Small intestine (tissue), 7 donors: ENCODE results near the gene CD109. TPM values are rescaled to one million over a fixed set of nuclear protein-coding genes. Genes with fewer than 3 reads are reported as not detected.
"Not testable (repeated sequence)": the region's sequence is repeated elsewhere in the genome, so short reads cannot be mapped to it uniquely, and the experiment has no call there.

Experiments used
- DNase-seq, 2 donors: peaks; one replicate each; pipeline versions ENCODE4 v3.0.0 to v3.0.0-alpha.2; 2013
- FAIRE-seq: peaks from 2 replicates; lab custom pipeline; 2012; peaks lifted over from hg19 to GRCh38; lab: Jason Lieb, UNC
- H3K27ac ChIP-seq, 3 donors: one replicate each; pipeline ENCODE4 v1.5.1; 2013; ENCODE audit warnings: low read length in 2 of 3, mild to moderate bottlenecking in 2 of 3, control low read depth in 1 of 3, inconsistent platforms in 1 of 3, low read depth in 1 of 3, moderate library complexity in 1 of 3
- H3K27me3 ChIP-seq, 3 donors: one replicate each; pipeline ENCODE4 v1.6.1; 2013; ENCODE audit warnings: low read length in 3 of 3, inconsistent platforms in 1 of 3; ENCODE audit not compliant: control insufficient read depth in 3 of 3, insufficient read depth in 3 of 3
- H3K36me3 ChIP-seq, 3 donors: one replicate each; pipeline ENCODE4 v1.6.1; 2013; ENCODE audit warnings: low read length in 3 of 3, inconsistent platforms in 1 of 3, low read depth in 1 of 3, mild to moderate bottlenecking in 1 of 3, moderate library complexity in 1 of 3; ENCODE audit not compliant: control insufficient read depth in 3 of 3, insufficient read depth in 2 of 3
- H3K4me1 ChIP-seq, 3 donors: one replicate each; pipeline ENCODE4 v1.6.1; 2013; ENCODE audit warnings: low read length in 2 of 3, inconsistent platforms in 1 of 3, low read depth in 1 of 3, mild to moderate bottlenecking in 1 of 3, moderate library complexity in 1 of 3; ENCODE audit not compliant: control insufficient read depth in 3 of 3, insufficient read depth in 2 of 3
- H3K4me3 ChIP-seq, 3 donors: one replicate each; pipeline ENCODE4 v1.5.1; 2013; ENCODE audit warnings: low read length in 3 of 3, control low read depth in 1 of 3, inconsistent platforms in 1 of 3, low read depth in 1 of 3, mild to moderate bottlenecking in 1 of 3, moderate library complexity in 1 of 3
- H3K9me3 ChIP-seq, 2 donors: one replicate each; pipeline ENCODE4 v1.6.1; 2013; ENCODE audit warnings: low read depth in 1 of 2, low read length in 1 of 2; ENCODE audit not compliant: control insufficient read depth in 2 of 2, insufficient read depth in 1 of 2
- WGBS, 3 donors: extraction: QIAGEN DNeasy Blood & Tissue Kit; methylation state at CpG; one replicate each; pipeline ENCODE4 v1.1.7; 2013; 5-methylcytosine and 5-hydroxymethylcytosine counted together
- polyA plus RNA-seq, 4 donors: library from polyadenylated mRNA; stranded (reverse) in 3 of 4; unstranded in 1 of 4; fragments of 200-250 nt in 3 of 4; fragments of 120-200 nt in 1 of 4; gene quantifications; one replicate each; pipeline versions ENCODE4 v1.2.1 to v1.2.3, GENCODE V29; 2013
- donor health status: healthy with polysubstance abuse.
- donor health status: control.
- donor health status: control.
- donor health status: Bipolar disorder and iron deficiency.
- donor health status: healthy.

The CD109 gene
- polyA plus RNA-seq, 4 donors: under 0.01 to 3.3 (median 0.98) TPM; not detected in 1

- not testable (repeated sequence) for FAIRE-seq, H3K27me3 ChIP-seq, H3K4me3 ChIP-seq, DNase-seq, H3K9me3 ChIP-seq, H3K36me3 ChIP-seq, H3K27ac ChIP-seq, H3K4me1 ChIP-seq
- 79 to 94% (median 90%) methylated on average over 3 of the region's 4 CpGs for WGBS, 3 donors
Measured at GRCh38 chr6:73805982-73806381, 110.0 kb downstream of the CD109 start.

GRCh38 chr6:73811706-73812105, 115.7 kb downstream of the CD109 start:
- FAIRE-seq: no peak
- H3K9me3 ChIP-seq: no peaks in the 10 kb centered on the region

GRCh38 chr6:73817253-73817652, 121.2 kb downstream of the CD109 start:
- H3K9me3 ChIP-seq: no peaks in the 10 kb centered on the region
- H3K27me3 ChIP-seq: no peaks in the 10 kb centered on the region
- FAIRE-seq: no peak
- no peak overlapping the region for H3K27ac ChIP-seq
- H3K36me3 ChIP-seq: no peaks in the 10 kb centered on the region
- no peak overlapping the region for H3K4me3 ChIP-seq
- WGBS, 3 donors: 70 to 84% (median 77%) methylated on average over 1 of the region's 1 CpG
- no peak for DNase-seq
- H3K4me1 ChIP-seq: no peaks in the 10 kb centered on the region

More at GRCh38 chr6:73811706-73812105, 115.7 kb downstream of the CD109 start:
- no peaks in the 10 kb centered on the region for H3K27me3 ChIP-seq
- no peak overlapping the region for H3K27ac ChIP-seq
- H3K4me3 ChIP-seq: no peak overlapping the region
- H3K36me3 ChIP-seq: no peaks in the 10 kb centered on the region
- DNase-seq: no peak
- H3K4me1 ChIP-seq: no peaks in the 10 kb centered on the region

- 59 to 71% (median 62%) methylated on average over 6 of the region's 6 CpGs for WGBS, 3 donors
- Histone ChIP-seq H3K27ac (no peak overlapping the region), H3K36me3 (no peaks in the 10 kb centered on the region), H3K9me3 (no peaks in the 10 kb centered on the region), H3K27me3 (no peaks in the 10 kb centered on the region), H3K4me3 (no peak overlapping the region), H3K4me1 (no peaks in the 10 kb centered on the region)
- DNase-seq (no peak), FAIRE-seq (no peak)
Measured at GRCh38 chr6:73823046-73823735, 127.2 kb downstream of the CD109 start.

GRCh38 chr6:73823832-73824231, 127.8 kb downstream of the CD109 start:
- Histone ChIP-seq H3K36me3 (no peaks in the 10 kb centered on the region), H3K9me3 (no peaks in the 10 kb centered on the region), H3K27ac (no peak overlapping the region), H3K4me1 (no peaks in the 10 kb centered on the region), H3K27me3 (no peaks in the 10 kb centered on the region), H3K4me3 (no peak overlapping the region)
- 70 to 93% (median 75%) methylated on average over 1 of the region's 1 CpG for WGBS, 3 donors
- FAIRE-seq (no peak), DNase-seq (no peak)

GRCh38 chr6:73826571-73826970, 130.6 kb downstream of the CD109 start:
- Histone ChIP-seq H3K27ac (no peak overlapping the region), H3K9me3 (no peaks in the 10 kb centered on the region), H3K4me1 (no peaks in the 10 kb centered on the region), H3K36me3 (no peaks in the 10 kb centered on the region), H3K4me3 (no peak overlapping the region), H3K27me3 (no peaks in the 10 kb centered on the region)
- FAIRE-seq (no peak), DNase-seq (no peak)
- 21 to 75% (median 44%) methylated on average over 1 of the region's 1 CpG for WGBS, 3 donors

- Histone ChIP-seq H3K4me1 (no peaks in the 10 kb centered on the region), H3K36me3 (no peaks in the 10 kb centered on the region), H3K27ac (no peak overlapping the region), H3K4me3 (no peak overlapping the region), H3K9me3 (no peaks in the 10 kb centered on the region), H3K27me3 (no peaks in the 10 kb centered on the region)
- 67 to 78% (median 74%) methylated on average over 2 of the region's 2 CpGs for WGBS, 3 donors
- FAIRE-seq (no peak), DNase-seq (no peak)
Measured at GRCh38 chr6:73830119-73830518, 134.1 kb downstream of the CD109 start.

- no peaks in the 10 kb centered on the region for H3K4me1 ChIP-seq
- DNase-seq (no peak), FAIRE-seq (no peak)
- no peaks in the 10 kb centered on the region for H3K27me3 ChIP-seq
- H3K4me3 ChIP-seq: no peak overlapping the region
- 59 to 77% (median 65%) methylated on average over 1 of the region's 1 CpG for WGBS, 3 donors
- H3K27ac ChIP-seq: no peak overlapping the region
- no peaks in the 10 kb centered on the region for H3K9me3 ChIP-seq
- H3K36me3 ChIP-seq: no peaks in the 10 kb centered on the region
Measured at GRCh38 chr6:73832313-73832712, 136.3 kb downstream of the CD109 start.

- not testable (repeated sequence) for H3K27ac ChIP-seq, FAIRE-seq
Measured at GRCh38 chr6:73844696-73845095, 148.7 kb downstream of the CD109 start.

More at GRCh38 chr6:73844696-73845095, 148.7 kb downstream of the CD109 start:
- H3K4me1 ChIP-seq, H3K9me3 ChIP-seq, H3K36me3 ChIP-seq, H3K27me3 ChIP-seq, H3K4me3 ChIP-seq, DNase-seq: not testable (repeated sequence)
